Nephron (organoid): ENCODE data around the gene RPS4Y2.

Experiments
- H3K27ac Mint-ChIP-seq, 3 experiments: 2 replicates each; pipeline ENCODE4 v1.8.0; 2020; ENCODE audit warnings: mixed read lengths in 3 of 3, mild to moderate bottlenecking in 2 of 3, moderate library complexity in 1 of 3
- H3K27me3 Mint-ChIP-seq: 2 replicates; pipeline ENCODE4 v1.8.0; 2021; ENCODE audit warnings: low read depth, mild to moderate bottlenecking, moderate library complexity, mixed read lengths
- H3K36me3 Mint-ChIP-seq: 2 replicates; pipeline ENCODE4 v1.8.0; 2020; ENCODE audit warnings: low read depth, mixed read lengths
- H3K4me1 Mint-ChIP-seq: 2 replicates; pipeline ENCODE4 v1.8.0; 2020; ENCODE audit warnings: mixed read lengths
- H3K4me3 Mint-ChIP-seq, 3 experiments: 2 replicates each; pipeline ENCODE4 v1.8.0; 2020; ENCODE audit warnings: mild to moderate bottlenecking in 3 of 3, mixed read lengths in 3 of 3, moderate library complexity in 2 of 3
- H3K9me3 Mint-ChIP-seq: 2 replicates; pipeline ENCODE4 v1.8.0; 2020; ENCODE audit warnings: mixed read lengths
- CTCF ChIP-seq, 3 experiments: fragments of 200-600 bp; sonication (generic); IDR thresholded peaks; one replicate each; pipeline ENCODE4 v1.5.0; 2021; ENCODE audit warnings: antibody characterized with exemption in 3 of 3; ENCODE audit not compliant: unreplicated experiment in 3 of 3

The RPS4Y2 gene

GRCh38 chrY:20745060-20745459, 10.8 kb upstream of the RPS4Y2 start:
- H3K27ac Mint-ChIP-seq = no peak overlapping the region
- H3K4me1 Mint-ChIP-seq = no peaks in the 10 kb centered on the region
- H3K36me3 Mint-ChIP-seq = no peaks in the 10 kb centered on the region
- no peak for TF ChIP-seq CTCF (IDR thresholded peaks at IDR 0.05; ENCODE audit: unreplicated experiment in 3 of 3)
- H3K4me3 Mint-ChIP-seq = no peak overlapping the region
- no peaks in the 10 kb centered on the region for H3K27me3 Mint-ChIP-seq
- H3K9me3 Mint-ChIP-seq = no peaks in the 10 kb centered on the region

GRCh38 chrY:20746919-20747318, 9.0 kb upstream of the RPS4Y2 start:
- TF ChIP-seq CTCF (IDR thresholded peaks at IDR 0.05; ENCODE audit: unreplicated experiment in 3 of 3) = no peak
- Mint-ChIP-seq H3K36me3 (no peaks in the 10 kb centered on the region), H3K4me3 (no peak overlapping the region)

GRCh38 chrY:20763869-20764268, 8.0 kb downstream of the RPS4Y2 start:
- Mint-ChIP-seq H3K36me3 (no peaks in the 10 kb centered on the region), H3K4me3 (no peak overlapping the region), H3K4me1 (no peaks in the 10 kb centered on the region)

More at GRCh38 chrY:20746919-20747318, 9.0 kb upstream of the RPS4Y2 start:
- H3K9me3 Mint-ChIP-seq = no peaks in the 10 kb centered on the region
- no peaks in the 10 kb centered on the region for H3K27me3 Mint-ChIP-seq
- no peaks in the 10 kb centered on the region for H3K4me1 Mint-ChIP-seq
- H3K27ac Mint-ChIP-seq = no peak overlapping the region

GRCh38 chrY:20765117-20765516, 9.2 kb downstream of the RPS4Y2 start:
- H3K4me3 Mint-ChIP-seq = no peak overlapping the region
- H3K36me3 Mint-ChIP-seq = no peaks in the 10 kb centered on the region
- no peaks in the 10 kb centered on the region for H3K4me1 Mint-ChIP-seq
- TF ChIP-seq CTCF (IDR thresholded peaks at IDR 0.05; ENCODE audit: unreplicated experiment in 3 of 3) = no peak
- no peaks in the 10 kb centered on the region for H3K9me3 Mint-ChIP-seq
- no peak overlapping the region for H3K27ac Mint-ChIP-seq
- H3K27me3 Mint-ChIP-seq = no peaks in the 10 kb centered on the region

More at GRCh38 chrY:20763869-20764268, 8.0 kb downstream of the RPS4Y2 start:
- TF ChIP-seq CTCF (IDR thresholded peaks at IDR 0.05; ENCODE audit: unreplicated experiment in 3 of 3) = no peak
- Mint-ChIP-seq H3K27ac (no peak overlapping the region), H3K9me3 (no peaks in the 10 kb centered on the region), H3K27me3 (no peaks in the 10 kb centered on the region)

- no peak for TF ChIP-seq CTCF (IDR thresholded peaks at IDR 0.05; ENCODE audit: unreplicated experiment in 3 of 3)
These were observed 14.8 kb downstream of the RPS4Y2 start for GRCh38 chrY:20770755-20771154.

GRCh38 chrY:20776104-20776503, 20.2 kb downstream of the RPS4Y2 start:
- no peaks in the 10 kb centered on the region for H3K27me3 Mint-ChIP-seq
- TF ChIP-seq CTCF (IDR thresholded peaks at IDR 0.05; ENCODE audit: unreplicated experiment in 3 of 3) = no peak
- H3K4me3 Mint-ChIP-seq = no peak overlapping the region
- H3K36me3 Mint-ChIP-seq = no peaks in the 10 kb centered on the region
- no peaks in the 10 kb centered on the region for H3K9me3 Mint-ChIP-seq
- no peak overlapping the region for H3K27ac Mint-ChIP-seq
- H3K4me1 Mint-ChIP-seq = no peaks in the 10 kb centered on the region

More at GRCh38 chrY:20770755-20771154, 14.8 kb downstream of the RPS4Y2 start:
- Mint-ChIP-seq H3K36me3 (no peaks in the 10 kb centered on the region), H3K9me3 (no peaks in the 10 kb centered on the region), H3K4me3 (no peak overlapping the region), H3K27me3 (no peaks in the 10 kb centered on the region), H3K4me1 (no peaks in the 10 kb centered on the region), H3K27ac (no peak overlapping the region)
